ENCODE data around the gene HDAC4.

DNA sequence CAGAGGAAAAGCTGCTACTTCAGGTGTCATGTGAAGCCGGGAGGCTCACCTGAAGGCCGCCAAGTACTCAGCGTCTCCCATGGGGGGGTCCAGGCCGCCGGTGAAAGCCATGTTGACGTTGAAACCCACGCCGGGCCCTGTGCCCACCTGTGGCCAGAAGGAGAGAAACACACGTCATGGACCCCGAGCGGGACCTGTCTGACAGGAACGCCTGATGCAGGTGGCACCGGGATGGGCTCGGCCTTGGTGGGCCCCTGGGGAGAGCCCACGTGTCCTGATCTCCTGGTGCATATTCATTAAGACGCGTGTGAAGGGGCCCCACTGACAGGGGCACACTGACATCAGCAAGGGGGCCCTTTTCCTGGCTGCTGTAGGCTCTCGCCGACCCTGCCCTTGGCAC, 319.8 kb downstream of the HDAC4 start:
- TF ChIP-seq, protein P1, sequence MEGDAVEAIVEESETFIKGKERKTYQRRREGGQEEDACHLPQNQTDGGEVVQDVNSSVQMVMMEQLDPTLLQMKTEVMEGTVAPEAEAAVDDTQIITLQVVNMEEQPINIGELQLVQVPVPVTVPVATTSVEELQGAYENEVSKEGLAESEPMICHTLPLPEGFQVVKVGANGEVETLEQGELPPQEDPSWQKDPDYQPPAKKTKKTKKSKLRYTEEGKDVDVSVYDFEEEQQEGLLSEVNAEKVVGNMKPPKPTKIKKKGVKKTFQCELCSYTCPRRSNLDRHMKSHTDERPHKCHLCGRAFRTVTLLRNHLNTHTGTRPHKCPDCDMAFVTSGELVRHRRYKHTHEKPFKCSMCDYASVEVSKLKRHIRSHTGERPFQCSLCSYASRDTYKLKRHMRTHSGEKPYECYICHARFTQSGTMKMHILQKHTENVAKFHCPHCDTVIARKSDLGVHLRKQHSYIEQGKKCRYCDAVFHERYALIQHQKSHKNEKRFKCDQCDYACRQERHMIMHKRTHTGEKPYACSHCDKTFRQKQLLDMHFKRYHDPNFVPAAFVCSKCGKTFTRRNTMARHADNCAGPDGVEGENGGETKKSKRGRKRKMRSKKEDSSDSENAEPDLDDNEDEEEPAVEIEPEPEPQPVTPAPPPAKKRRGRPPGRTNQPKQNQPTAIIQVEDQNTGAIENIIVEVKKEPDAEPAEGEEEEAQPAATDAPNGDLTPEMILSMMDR (IDR thresholded peaks at IDR 0.05; ENCODE audit: insufficient read depth, low read depth, low read length) = no peak
- TF ChIP-seq EZH2 (IDR thresholded peaks at IDR 0.05; ENCODE audit: insufficient read depth, low read length) = no peak
